ENCODE results near the gene PARD3B. TPM values are rescaled to one million over a fixed set of nuclear protein-coding genes. Genes with fewer than 3 reads are reported as not detected.

The PARD3B gene
- total and polyA plus RNA-seq, 3 donors from 2014 or later = 14.6 to 36.8 (median 29.6) TPM

DNA sequence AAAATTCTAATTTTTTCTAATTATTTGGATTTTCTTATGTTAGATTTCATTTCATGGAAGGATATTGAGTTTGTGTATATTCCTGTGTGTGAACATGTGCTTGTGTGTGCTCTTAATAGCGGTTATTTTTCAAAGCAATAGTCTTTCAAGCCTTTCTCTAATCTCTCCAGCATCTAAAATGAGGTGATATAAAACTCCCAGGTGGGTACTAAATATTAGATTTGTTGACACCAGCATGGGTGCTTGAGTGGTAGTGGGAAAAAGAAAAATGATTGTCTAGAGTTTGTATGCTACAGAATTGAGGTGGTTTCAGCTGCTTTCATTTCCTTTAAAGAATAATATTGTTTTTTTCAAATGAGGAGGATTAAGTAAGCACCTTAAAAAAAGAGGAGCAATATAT is 296.8 kb downstream of the PARD3B start:
- Histone ChIP-seq H3K36me3 (ENCODE audit: low read depth, missing control alignments) (no peaks in the 10 kb centered on the region), H3K9me3 (no peaks in the 10 kb centered on the region), H3K27ac (peak overlapping the region in 1 of 2 donors; percentile 61), H3K4me1 (peaks cover 16% of the 10 kb centered on the region), H3K27me3 (no peaks in the 10 kb centered on the region), H3K4me3 (no peak overlapping the region)
- no peak for TF ChIP-seq POLR2A (IDR thresholded peaks at IDR 0.05)
- no peak for TF ChIP-seq CTCF (IDR thresholded peaks at IDR 0.05)
- 84 to 97% methylated on average over 1 of the region's 1 CpG for WGBS, 2 donors
- no peak for DNase-seq
- intact Hi-C loops (cut with DNase I; ENCODE audit: low total_unique reads) = no loop called here

DNA sequence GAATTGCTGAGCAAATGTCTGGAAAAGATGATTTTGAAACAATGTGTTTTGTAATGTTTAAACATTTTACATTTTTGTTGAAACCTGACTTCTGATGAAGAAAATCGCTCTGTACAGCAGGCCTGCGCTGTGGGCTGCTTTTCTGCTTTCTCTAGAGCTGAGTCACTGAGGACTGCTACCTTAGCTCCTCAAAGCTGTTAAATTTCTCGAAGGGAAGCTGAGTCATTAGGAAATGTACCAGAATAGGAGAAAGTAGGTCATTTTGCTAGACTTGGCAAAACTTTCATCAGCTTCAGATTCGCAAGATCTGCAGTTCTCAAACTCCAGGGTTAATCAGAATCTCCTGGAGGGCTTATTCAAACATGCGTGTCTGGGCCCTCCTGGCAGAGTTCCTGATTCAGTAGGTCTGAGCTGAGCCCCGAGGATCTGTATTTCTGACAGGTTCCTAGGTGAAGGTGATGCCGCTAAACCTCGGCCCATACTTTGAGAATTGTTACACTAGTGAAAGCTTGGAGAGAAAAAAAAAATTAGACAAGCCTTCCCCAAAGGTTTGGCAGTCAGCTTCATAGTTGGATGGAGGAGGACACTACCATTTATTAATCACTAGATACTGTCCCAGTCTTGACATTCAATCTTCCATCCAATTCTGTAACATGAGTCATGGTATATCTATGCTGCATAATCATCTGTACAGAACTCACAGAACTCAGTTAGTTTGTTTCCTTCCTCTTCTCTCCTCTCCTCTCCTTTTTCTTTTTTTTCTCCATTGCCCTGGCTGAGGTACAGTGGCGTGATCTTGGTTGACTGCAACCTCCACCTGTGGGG is 297.6 kb downstream of the PARD3B start:
- no peak for TF ChIP-seq CTCF (IDR thresholded peaks at IDR 0.05)
- TF ChIP-seq POLR2A (IDR thresholded peaks at IDR 0.05) = no peak
- no peaks in the 10 kb centered on the region for H3K27me3 ChIP-seq
- intact Hi-C loops (cut with DNase I; ENCODE audit: low total_unique reads) = no loop called here
- H3K36me3 ChIP-seq (ENCODE audit: low read depth, missing control alignments) = no peaks in the 10 kb centered on the region
- WGBS, 2 donors = 42 to 43% methylated on average over 8 to 9 of the region's 9 CpGs
- H3K27ac ChIP-seq = peak overlapping the region; percentile 31 to 61
- H3K9me3 ChIP-seq = no peaks in the 10 kb centered on the region
- H3K4me3 ChIP-seq = no peak overlapping the region
- DNase-seq = peak; percentile 66
- peaks cover 16% of the 10 kb centered on the region for H3K4me1 ChIP-seq

GRCh38 chr2:204846471-204846870 is 301.2 kb downstream of the PARD3B start:
- H3K27ac ChIP-seq = no peak overlapping the region
- H3K27me3 ChIP-seq = no peaks in the 10 kb centered on the region
- DNase-seq = no peak
- peaks cover 16% of the 10 kb centered on the region for H3K4me1 ChIP-seq
- no peak overlapping the region for H3K4me3 ChIP-seq
- WGBS, 2 donors = 93 to 98% methylated on average over 4 of the region's 4 CpGs
- H3K9me3 ChIP-seq = no peaks in the 10 kb centered on the region
- intact Hi-C loops (cut with DNase I; ENCODE audit: low total_unique reads) = no loop called here
- TF ChIP-seq POLR2A (IDR thresholded peaks at IDR 0.05) (no peak), CTCF (IDR thresholded peaks at IDR 0.05) (no peak)
- no peaks in the 10 kb centered on the region for H3K36me3 ChIP-seq (ENCODE audit: low read depth, missing control alignments)

DNA sequence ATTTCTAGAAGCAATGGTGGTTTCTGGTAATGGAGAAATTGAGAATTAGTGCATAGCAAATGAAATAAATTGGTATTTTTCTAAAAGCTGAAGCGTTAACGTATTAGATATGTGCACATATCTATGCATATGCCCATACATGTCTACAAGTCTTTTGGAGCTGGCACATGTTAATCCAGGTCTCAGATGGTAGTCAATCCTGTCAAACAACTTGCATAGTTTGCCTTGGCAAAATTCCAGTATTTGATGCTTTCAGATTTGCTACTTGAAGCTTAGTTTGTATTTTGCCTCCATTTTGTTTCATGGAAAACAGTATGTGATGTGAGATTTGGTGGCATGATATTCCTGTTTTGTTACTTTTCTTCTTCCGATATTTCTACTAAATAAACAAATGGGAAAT is 304.6 kb downstream of the PARD3B start:
- WGBS, 2 donors = 95 to 96% methylated on average over 3 of the region's 3 CpGs
- Histone ChIP-seq H3K27ac (no peak overlapping the region), H3K4me1 (no peaks in the 10 kb centered on the region), H3K36me3 (ENCODE audit: low read depth, missing control alignments) (no peaks in the 10 kb centered on the region), H3K27me3 (no peaks in the 10 kb centered on the region), H3K9me3 (no peaks in the 10 kb centered on the region), H3K4me3 (no peak overlapping the region)
- TF ChIP-seq POLR2A (IDR thresholded peaks at IDR 0.05) (no peak), CTCF (IDR thresholded peaks at IDR 0.05) (no peak)
- intact Hi-C loops (cut with DNase I; ENCODE audit: low total_unique reads) = no loop called here
- no peak for DNase-seq

DNA sequence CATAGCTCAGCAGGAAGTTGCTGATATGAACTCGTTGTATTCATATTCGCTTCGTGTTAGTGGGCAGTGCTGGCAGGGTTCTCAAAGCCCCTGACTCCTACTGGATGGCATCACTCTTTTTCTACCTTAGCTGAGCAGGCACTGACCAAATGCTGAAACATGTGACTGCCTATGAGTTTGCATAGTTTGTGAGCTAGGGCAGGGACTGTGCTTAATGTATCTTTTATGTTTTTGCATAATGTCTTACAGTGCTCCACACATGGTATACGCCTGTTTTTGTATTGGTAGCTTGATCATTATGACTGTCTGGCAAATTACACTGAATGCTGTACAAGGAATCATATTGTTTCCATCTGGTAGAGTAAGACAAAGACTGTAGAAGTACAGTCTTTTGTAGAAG is 305.3 kb downstream of the PARD3B start:
- intact Hi-C loops (cut with DNase I; ENCODE audit: low total_unique reads) = no loop called here
- no peaks in the 10 kb centered on the region for H3K9me3 ChIP-seq
- no peak overlapping the region for H3K27ac ChIP-seq
- H3K27me3 ChIP-seq = no peaks in the 10 kb centered on the region
- no peaks in the 10 kb centered on the region for H3K36me3 ChIP-seq (ENCODE audit: low read depth, missing control alignments)
- 82 to 83% methylated on average over 4 of the region's 4 CpGs for WGBS, 2 donors
- H3K4me3 ChIP-seq = no peak overlapping the region
- DNase-seq = no peak
- no peaks in the 10 kb centered on the region for H3K4me1 ChIP-seq
- TF ChIP-seq POLR2A (IDR thresholded peaks at IDR 0.05) = no peak
- no peak for TF ChIP-seq CTCF (IDR thresholded peaks at IDR 0.05)
